Measurements from ENCODE around the gene NIT2. TPM values are rescaled to one million over a fixed set of nuclear protein-coding genes. Genes with fewer than 3 reads are reported as not detected.
A peak's percentile ranks its signal among the peaks of the same experiment; 100 is the strongest.
"Not testable (repeated sequence)": the region's sequence is repeated elsewhere in the genome, so short reads cannot be mapped to it uniquely, and the experiment has no call there.

The NIT2 gene
- total and polyA plus RNA-seq, 4 donors, result 22.4 to 48.0 (median 47.0) TPM

- H3K36me3 ChIP-seq (ENCODE audit: control insufficient read depth, insufficient read depth, low read length), result peaks cover 10% of the 10 kb centered on the region
- no peaks in the 10 kb centered on the region for H3K27me3 ChIP-seq (ENCODE audit: control insufficient read depth, insufficient read depth, low read length)
- 68% methylated on average over 5 of the region's 8 CpGs for WGBS (ENCODE audit: insufficient coverage)
- H3K4me3 ChIP-seq (ENCODE audit: low read depth, low read length), result no peak overlapping the region
- peak in 4 of 6 donors; percentile 12 to 81 (median 48) for DNase-seq (ENCODE audit: low read depth in 4 of 6, low spot score in 6 of 6)
- H3K4me1 ChIP-seq (ENCODE audit: control insufficient read depth, insufficient read depth, low read length), result no peaks in the 10 kb centered on the region
- no peaks in the 10 kb centered on the region for H3K9me3 ChIP-seq (ENCODE audit: control insufficient read depth, insufficient read depth, low read length)
- no peak overlapping the region for H3K27ac ChIP-seq (ENCODE audit: low read depth, low read length)
Measured at GRCh38 chr3:100316641-100317069, 17.9 kb upstream of the NIT2 start.

- no peak overlapping the region for H3K27ac ChIP-seq (ENCODE audit: low read depth, low read length)
- H3K27me3 ChIP-seq (ENCODE audit: control insufficient read depth, insufficient read depth, low read length), result no peaks in the 10 kb centered on the region
- WGBS (ENCODE audit: insufficient coverage), result no CpG with 5 or more reads among the region's 2 CpGs
- DNase-seq (ENCODE audit: low read depth in 4 of 6, low spot score in 6 of 6), result no peak
- no peak overlapping the region for H3K4me3 ChIP-seq (ENCODE audit: low read depth, low read length)
- no peaks in the 10 kb centered on the region for H3K4me1 ChIP-seq (ENCODE audit: control insufficient read depth, insufficient read depth, low read length)
- no peaks in the 10 kb centered on the region for H3K9me3 ChIP-seq (ENCODE audit: control insufficient read depth, insufficient read depth, low read length)
- H3K36me3 ChIP-seq (ENCODE audit: control insufficient read depth, insufficient read depth, low read length), result peaks cover 10% of the 10 kb centered on the region
Measured at GRCh38 chr3:100317912-100318311, 16.6 kb upstream of the NIT2 start.

GRCh38 chr3:100319951-100320350, 14.6 kb upstream of the NIT2 start:
- peak in 1 of 6 donors; percentile 4 for DNase-seq (ENCODE audit: low read depth in 4 of 6, low spot score in 6 of 6)
- H3K27ac ChIP-seq (ENCODE audit: low read depth, low read length), result no peak overlapping the region
- H3K4me3 ChIP-seq (ENCODE audit: low read depth, low read length), result no peak overlapping the region
- peaks cover 6% of the 10 kb centered on the region for H3K36me3 ChIP-seq (ENCODE audit: control insufficient read depth, insufficient read depth, low read length)
- H3K9me3 ChIP-seq (ENCODE audit: control insufficient read depth, insufficient read depth, low read length), result no peaks in the 10 kb centered on the region
- H3K27me3 ChIP-seq (ENCODE audit: control insufficient read depth, insufficient read depth, low read length), result no peaks in the 10 kb centered on the region
- WGBS (ENCODE audit: insufficient coverage), result no CpG with 5 or more reads among the region's 2 CpGs
- no peaks in the 10 kb centered on the region for H3K4me1 ChIP-seq (ENCODE audit: control insufficient read depth, insufficient read depth, low read length)

- Histone ChIP-seq H3K4me1 (ENCODE audit: control insufficient read depth, insufficient read depth, low read length) (no peaks in the 10 kb centered on the region), H3K27ac (ENCODE audit: low read depth, low read length) (no peak overlapping the region), H3K4me3 (ENCODE audit: low read depth, low read length) (no peak overlapping the region), H3K27me3 (ENCODE audit: control insufficient read depth, insufficient read depth, low read length) (no peaks in the 10 kb centered on the region), H3K36me3 (ENCODE audit: control insufficient read depth, insufficient read depth, low read length) (peaks cover 3% of the 10 kb centered on the region), H3K9me3 (ENCODE audit: control insufficient read depth, insufficient read depth, low read length) (no peaks in the 10 kb centered on the region)
- no peak for DNase-seq (ENCODE audit: low read depth in 4 of 6, low spot score in 6 of 6)
Measured at GRCh38 chr3:100324044-100324443, 10.5 kb upstream of the NIT2 start.

- Histone ChIP-seq H3K27me3 (ENCODE audit: control insufficient read depth, insufficient read depth, low read length) (no peaks in the 10 kb centered on the region), H3K4me1 (ENCODE audit: control insufficient read depth, insufficient read depth, low read length) (no peaks in the 10 kb centered on the region), H3K27ac (ENCODE audit: low read depth, low read length) (no peak overlapping the region), H3K4me3 (ENCODE audit: low read depth, low read length) (no peak overlapping the region), H3K9me3 (ENCODE audit: control insufficient read depth, insufficient read depth, low read length) (no peaks in the 10 kb centered on the region), H3K36me3 (ENCODE audit: control insufficient read depth, insufficient read depth, low read length) (no peaks in the 10 kb centered on the region)
- DNase-seq (ENCODE audit: low read depth in 4 of 6, low spot score in 6 of 6), result no peak
Measured at GRCh38 chr3:100325827-100326226, 8.7 kb upstream of the NIT2 start.

- 100% methylated on average over 1 of the region's 5 CpGs for WGBS (ENCODE audit: insufficient coverage)
- DNase-seq (ENCODE audit: low read depth in 4 of 6, low spot score in 6 of 6), result not testable (repeated sequence)
Measured at GRCh38 chr3:100327377-100327776, 7.2 kb upstream of the NIT2 start.

GRCh38 chr3:100329800-100330489, 4.6 kb upstream of the NIT2 start:
- Histone ChIP-seq H3K9me3 (ENCODE audit: control insufficient read depth, insufficient read depth, low read length) (no peaks in the 10 kb centered on the region), H3K27ac (ENCODE audit: low read depth, low read length) (no peak overlapping the region), H3K36me3 (ENCODE audit: control insufficient read depth, insufficient read depth, low read length) (no peaks in the 10 kb centered on the region), H3K4me3 (ENCODE audit: low read depth, low read length) (no peak overlapping the region), H3K27me3 (ENCODE audit: control insufficient read depth, insufficient read depth, low read length) (no peaks in the 10 kb centered on the region), H3K4me1 (ENCODE audit: control insufficient read depth, insufficient read depth, low read length) (peaks cover 5% of the 10 kb centered on the region)
- DNase-seq (ENCODE audit: low read depth in 4 of 6, low spot score in 6 of 6), result no peak
- WGBS (ENCODE audit: insufficient coverage), result 92% methylated on average over 1 of the region's 4 CpGs

More at GRCh38 chr3:100327377-100327776, 7.2 kb upstream of the NIT2 start:
- not testable (repeated sequence) for H3K36me3 ChIP-seq (ENCODE audit: control insufficient read depth, insufficient read depth, low read length); H3K27ac ChIP-seq (ENCODE audit: low read depth, low read length); H3K9me3 ChIP-seq (ENCODE audit: control insufficient read depth, insufficient read depth, low read length); H3K4me1 ChIP-seq (ENCODE audit: control insufficient read depth, insufficient read depth, low read length); H3K4me3 ChIP-seq (ENCODE audit: low read depth, low read length); H3K27me3 ChIP-seq (ENCODE audit: control insufficient read depth, insufficient read depth, low read length)

- Histone ChIP-seq H3K36me3 (ENCODE audit: control insufficient read depth, insufficient read depth, low read length) (no peaks in the 10 kb centered on the region), H3K27me3 (ENCODE audit: control insufficient read depth, insufficient read depth, low read length) (no peaks in the 10 kb centered on the region), H3K9me3 (ENCODE audit: control insufficient read depth, insufficient read depth, low read length) (no peaks in the 10 kb centered on the region), H3K27ac (ENCODE audit: low read depth, low read length) (no peak overlapping the region), H3K4me3 (ENCODE audit: low read depth, low read length) (no peak overlapping the region), H3K4me1 (ENCODE audit: control insufficient read depth, insufficient read depth, low read length) (peaks cover 12% of the 10 kb centered on the region)
- 93% methylated on average over 2 of the region's 5 CpGs for WGBS (ENCODE audit: insufficient coverage)
- DNase-seq (ENCODE audit: low read depth in 4 of 6, low spot score in 6 of 6), result no peak
Measured at GRCh38 chr3:100330651-100331050, 3.9 kb upstream of the NIT2 start.

- Histone ChIP-seq H3K4me3 (ENCODE audit: low read depth, low read length) (no peak overlapping the region), H3K9me3 (ENCODE audit: control insufficient read depth, insufficient read depth, low read length) (no peaks in the 10 kb centered on the region), H3K27ac (ENCODE audit: low read depth, low read length) (no peak overlapping the region), H3K36me3 (ENCODE audit: control insufficient read depth, insufficient read depth, low read length) (no peaks in the 10 kb centered on the region), H3K27me3 (ENCODE audit: control insufficient read depth, insufficient read depth, low read length) (no peaks in the 10 kb centered on the region), H3K4me1 (ENCODE audit: control insufficient read depth, insufficient read depth, low read length) (peaks cover 14% of the 10 kb centered on the region)
- WGBS (ENCODE audit: insufficient coverage), result 100% methylated on average over 3 of the region's 4 CpGs
- no peak for DNase-seq (ENCODE audit: low read depth in 4 of 6, low spot score in 6 of 6)
Measured at GRCh38 chr3:100331660-100332059, 2.9 kb upstream of the NIT2 start.

GRCh38 chr3:100333051-100333450, 1.5 kb upstream of the NIT2 start:
- no peak for DNase-seq (ENCODE audit: low read depth in 4 of 6, low spot score in 6 of 6)
- Histone ChIP-seq H3K27me3 (ENCODE audit: control insufficient read depth, insufficient read depth, low read length) (no peaks in the 10 kb centered on the region), H3K27ac (ENCODE audit: low read depth, low read length) (no peak overlapping the region), H3K9me3 (ENCODE audit: control insufficient read depth, insufficient read depth, low read length) (no peaks in the 10 kb centered on the region), H3K4me3 (ENCODE audit: low read depth, low read length) (no peak overlapping the region), H3K4me1 (ENCODE audit: control insufficient read depth, insufficient read depth, low read length) (peaks cover 14% of the 10 kb centered on the region), H3K36me3 (ENCODE audit: control insufficient read depth, insufficient read depth, low read length) (no peaks in the 10 kb centered on the region)
